Nephron progenitor cell (in vitro differentiated cells): ENCODE results near the gene APBB2.

ENCODE experiments used
- DNase-seq: peaks from one replicate; pipeline ENCODE4 v3.0.0; 2021
- H3K27ac Mint-ChIP-seq: 2 replicates; pipeline ENCODE4 v1.8.0; 2021; ENCODE audit warnings: mild to moderate bottlenecking, moderate library complexity, mixed read lengths
- H3K27me3 Mint-ChIP-seq: 2 replicates; pipeline ENCODE4 v1.8.0; 2021; ENCODE audit warnings: mild to moderate bottlenecking, low read depth, mixed read lengths; ENCODE audit not compliant: poor library complexity
- H3K36me3 Mint-ChIP-seq: 2 replicates; pipeline ENCODE4 v1.8.0; 2021; ENCODE audit warnings: low read depth, mixed read lengths
- H3K4me1 Mint-ChIP-seq: 2 replicates; pipeline ENCODE4 v1.8.0; 2021; ENCODE audit warnings: mixed read lengths
- H3K4me3 Mint-ChIP-seq: 2 replicates; pipeline ENCODE4 v1.8.0; 2021; ENCODE audit warnings: mild to moderate bottlenecking, moderate library complexity, mixed read lengths
- H3K9me3 Mint-ChIP-seq: 2 replicates; pipeline ENCODE4 v1.8.0; 2021; ENCODE audit warnings: mild to moderate bottlenecking, moderate library complexity, mixed read lengths
- TF ChIP-seq, protein P1 (sequence below): fragments of 200-600 bp; sonication (generic); IDR thresholded peaks from 2 replicates; pipeline ENCODE4 v1.5.0; 2021; ENCODE audit warnings: antibody characterized with exemption

The APBB2 gene

GRCh38 chr4:40960941-40961340 lies 253.4 kb downstream of the APBB2 start:
- no peak overlapping the region for H3K4me3 Mint-ChIP-seq
- H3K27ac Mint-ChIP-seq: no peak overlapping the region
- peaks cover 14% of the 10 kb centered on the region for H3K9me3 Mint-ChIP-seq
- no peak for DNase-seq
- H3K27me3 Mint-ChIP-seq: no peaks in the 10 kb centered on the region
- no peaks in the 10 kb centered on the region for H3K4me1 Mint-ChIP-seq
- TF ChIP-seq, protein P1, sequence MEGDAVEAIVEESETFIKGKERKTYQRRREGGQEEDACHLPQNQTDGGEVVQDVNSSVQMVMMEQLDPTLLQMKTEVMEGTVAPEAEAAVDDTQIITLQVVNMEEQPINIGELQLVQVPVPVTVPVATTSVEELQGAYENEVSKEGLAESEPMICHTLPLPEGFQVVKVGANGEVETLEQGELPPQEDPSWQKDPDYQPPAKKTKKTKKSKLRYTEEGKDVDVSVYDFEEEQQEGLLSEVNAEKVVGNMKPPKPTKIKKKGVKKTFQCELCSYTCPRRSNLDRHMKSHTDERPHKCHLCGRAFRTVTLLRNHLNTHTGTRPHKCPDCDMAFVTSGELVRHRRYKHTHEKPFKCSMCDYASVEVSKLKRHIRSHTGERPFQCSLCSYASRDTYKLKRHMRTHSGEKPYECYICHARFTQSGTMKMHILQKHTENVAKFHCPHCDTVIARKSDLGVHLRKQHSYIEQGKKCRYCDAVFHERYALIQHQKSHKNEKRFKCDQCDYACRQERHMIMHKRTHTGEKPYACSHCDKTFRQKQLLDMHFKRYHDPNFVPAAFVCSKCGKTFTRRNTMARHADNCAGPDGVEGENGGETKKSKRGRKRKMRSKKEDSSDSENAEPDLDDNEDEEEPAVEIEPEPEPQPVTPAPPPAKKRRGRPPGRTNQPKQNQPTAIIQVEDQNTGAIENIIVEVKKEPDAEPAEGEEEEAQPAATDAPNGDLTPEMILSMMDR: no peak
- H3K36me3 Mint-ChIP-seq: peaks cover 13% of the 10 kb centered on the region

GRCh38 chr4:40957281-40957680 lies 257.1 kb downstream of the APBB2 start:
- TF ChIP-seq, protein P1: no peak
- no peak overlapping the region for H3K27ac Mint-ChIP-seq
- H3K27me3 Mint-ChIP-seq: no peaks in the 10 kb centered on the region
- H3K36me3 Mint-ChIP-seq: peaks cover 13% of the 10 kb centered on the region
- no peak overlapping the region for H3K4me3 Mint-ChIP-seq
- H3K4me1 Mint-ChIP-seq: peaks cover 9% of the 10 kb centered on the region
- H3K9me3 Mint-ChIP-seq: peaks cover 14% of the 10 kb centered on the region
- no peak for DNase-seq

GRCh38 chr4:40956721-40957255 lies 257.6 kb downstream of the APBB2 start:
- no peak for DNase-seq
- no peaks in the 10 kb centered on the region for H3K27me3 Mint-ChIP-seq
- H3K9me3 Mint-ChIP-seq: peaks cover 14% of the 10 kb centered on the region
- peaks cover 9% of the 10 kb centered on the region for H3K4me1 Mint-ChIP-seq
- H3K4me3 Mint-ChIP-seq: no peak overlapping the region
- no peak overlapping the region for H3K27ac Mint-ChIP-seq
- peaks cover 13% of the 10 kb centered on the region for H3K36me3 Mint-ChIP-seq
- TF ChIP-seq, protein P1: no peak

DNA sequence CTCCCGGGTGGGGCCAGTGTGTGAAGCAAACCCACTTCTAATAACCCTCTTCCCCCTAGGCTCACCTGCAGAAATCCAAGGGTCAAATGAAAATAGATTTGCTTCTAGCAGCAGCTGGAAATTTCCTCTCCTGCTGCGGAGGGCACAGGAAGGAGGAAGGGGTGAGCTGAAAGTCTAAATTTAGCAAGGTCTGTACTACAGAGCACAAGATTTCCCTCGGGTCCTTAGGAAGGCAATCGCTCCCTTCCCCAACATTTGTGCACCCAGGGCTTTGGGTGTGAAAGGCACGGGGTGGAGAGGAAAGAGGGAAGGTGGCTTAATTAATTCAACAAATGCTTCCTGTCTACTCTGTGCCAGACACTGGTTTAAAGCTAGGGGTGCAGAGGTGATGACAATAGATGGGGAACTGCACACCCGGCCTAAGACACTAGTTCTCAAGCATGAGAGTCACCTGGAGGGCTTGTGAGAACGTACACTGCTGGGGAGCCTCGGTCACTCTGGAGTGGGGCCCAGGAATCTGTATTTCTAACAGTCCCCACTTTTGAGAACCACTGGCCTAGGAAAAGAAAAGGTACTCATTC lies 260.2 kb downstream of the APBB2 start:
- Mint-ChIP-seq H3K27ac (no peak overlapping the region), H3K4me3 (no peak overlapping the region)

GRCh38 chr4:40953283-40954087 lies 260.9 kb downstream of the APBB2 start:
- no peaks in the 10 kb centered on the region for H3K9me3 Mint-ChIP-seq
- peak overlapping the region; percentile 37 for H3K27ac Mint-ChIP-seq
- peaks cover 9% of the 10 kb centered on the region for H3K4me1 Mint-ChIP-seq
- H3K4me3 Mint-ChIP-seq: no peak overlapping the region
- no peaks in the 10 kb centered on the region for H3K27me3 Mint-ChIP-seq
- TF ChIP-seq, protein P1: no peak
- DNase-seq: no peak
- H3K36me3 Mint-ChIP-seq: no peaks in the 10 kb centered on the region

More for the DNA sequence above, 260.2 kb downstream of the APBB2 start:
- Mint-ChIP-seq H3K36me3 (no peaks in the 10 kb centered on the region), H3K27me3 (no peaks in the 10 kb centered on the region), H3K9me3 (no peaks in the 10 kb centered on the region), H3K4me1 (peaks cover 9% of the 10 kb centered on the region)
- DNase-seq: no peak
- TF ChIP-seq, protein P1: no peak
